K562 (cell line): ENCODE data around the gene BHLHE40.
"Not testable (repeated sequence)": the region's sequence is repeated elsewhere in the genome, so short reads cannot be mapped to it uniquely, and the experiment has no call there.

Experiments used
- CHD1 ChIP-seq: fragments of 200-600 bp; sonication (generic); IDR thresholded peaks from one replicate; pipeline ENCODE4 v1.6.1; 2012; ENCODE audit warnings: mild to moderate bottlenecking, moderate library complexity, low read length, inconsistent platforms
- CTCF ChIP-seq, 3 experiments: IDR thresholded peaks in 2 of 3; conservative IDR thresholded peaks in 1 of 3; 2 replicates each; pipeline ENCODE4 v1.5.1; 2011 to 2012; ENCODE audit warnings: low read length in 3 of 3, mild to moderate bottlenecking in 3 of 3, control low read depth in 2 of 3, improper control_type of control experiment in 1 of 3, inconsistent platforms in 1 of 3, low read depth in 1 of 3, mixed read lengths in 1 of 3, moderate library complexity in 1 of 3; ENCODE audit not compliant: insufficient read depth in 2 of 3
- FOXK2 ChIP-seq, 2 experiments: fragments of 450-650 bp; IDR thresholded peaks in 1 of 2; conservative IDR thresholded peaks in 1 of 2; 2 replicates each; pipeline ENCODE4 v1.6.1; 2016; ENCODE audit warnings: low read depth in 2 of 2, mild to moderate bottlenecking in 1 of 2
- GATA2 ChIP-seq: sonication (generic); formaldehyde crosslinking; IDR thresholded peaks from 2 replicates; pipeline ENCODE4 v1.4.0; 2020; ENCODE audit warnings: mild to moderate bottlenecking, missing genetic modification reagents
- KAT8 ChIP-seq: fragments of 450-650 bp; IDR thresholded peaks from 2 replicates; pipeline ENCODE4 v1.6.1; 2016; ENCODE audit warnings: low read depth, mild to moderate bottlenecking
- MAX ChIP-seq: sonication (generic); formaldehyde crosslinking; IDR thresholded peaks from 2 replicates; pipeline ENCODE4 v1.9.0; 2022; ENCODE audit warnings: mild to moderate bottlenecking, missing genetic modification reagents
- MYNN ChIP-seq, 2 experiments: sonication (generic); formaldehyde crosslinking in 1 of 2; IDR thresholded peaks; 2 replicates each; pipeline versions ENCODE4 v1.5.0 to v1.6.1; 2016 to 2020; ENCODE audit warnings: antibody characterized with exemption in 1 of 2, missing genetic modification reagents in 1 of 2
- PRPF4 ChIP-seq: fragments of 200-400 bp; formaldehyde crosslinking; IDR thresholded peaks from one replicate; pipeline ENCODE4 v1.6.1; 2017; ENCODE audit warnings: low read length, low read depth, mild to moderate bottlenecking; ENCODE audit not compliant: insufficient read depth, poor library complexity, severe bottlenecking
- ZNF277 ChIP-seq: fragments of 250-450 bp; sonication (Bioruptor Pico); IDR thresholded peaks from 2 replicates; pipeline ENCODE4 v1.8.0; 2022; ENCODE audit warnings: inconsistent platforms, mild to moderate bottlenecking, moderate library complexity, borderline replicate concordance

- not testable (repeated sequence) for TF ChIP-seq CHD1; PRPF4; CTCF (IDR thresholded peaks at IDR 0.05 in 2 of 3, conservative IDR thresholded peaks at IDR 0.05 in 1 of 3; ENCODE audit: insufficient read depth in 2 of 3, low read depth in 1 of 3, low read length in 3 of 3); GATA2 (CRISPR knock-in tag); FOXK2 (conservative IDR thresholded peaks at IDR 0.05 in 1 of 2, IDR thresholded peaks at IDR 0.05 in 1 of 2; ENCODE audit: low read depth in 2 of 2); KAT8; ZNF277; MAX (CRISPR knock-in tag); MYNN (IDR thresholded peaks at IDR 0.05); MYNN (CRISPR knock-in tag; IDR thresholded peaks at IDR 0.05)
Observed at GRCh38 chr3:4967683-4968082, 11.6 kb upstream of the BHLHE40 start.
